ENCODE data around the gene SPATA31A7. TPM values are rescaled to one million over a fixed set of nuclear protein-coding genes. Genes with fewer than 3 reads are reported as not detected.
"Not testable (repeated sequence)": the region's sequence is repeated elsewhere in the genome, so short reads cannot be mapped to it uniquely, and the experiment has no call there.

SPATA31A7 gene
- total RNA-seq (not detected), polyA plus RNA-seq (not detected)
- long read RNA-seq, donor 1 = 0 reads
- long read RNA-seq, donor 2 = 0 reads

DNA sequence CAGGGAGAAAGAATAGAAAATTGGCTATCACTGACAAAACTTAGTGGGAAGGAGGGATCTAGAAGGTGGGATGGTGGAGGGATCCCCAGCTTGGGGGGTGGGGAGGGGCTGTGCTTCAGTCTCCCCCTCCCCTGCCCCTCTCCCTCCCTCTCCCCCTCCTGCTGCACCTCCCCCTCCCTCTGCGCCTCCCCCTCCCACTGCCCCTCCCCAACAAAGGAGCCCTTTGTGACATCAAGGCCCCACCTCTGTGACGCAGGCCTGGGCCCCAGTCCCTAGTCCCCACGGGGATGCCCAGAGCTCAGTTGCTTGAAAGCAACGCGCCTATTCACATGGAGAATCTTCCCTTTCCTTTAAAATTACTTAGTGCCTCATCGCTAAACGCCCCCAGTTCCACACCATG is at the start of gene SPATA31A7:
TSS of gene SPATA31A7 (plus strand) at position 301 of the 400 bp plus-strand sequence. CDS start at position 330, 29 bp downstream.
- H3K27me3 ChIP-seq (ENCODE audit: control insufficient read depth in 1 of 2, insufficient read depth in 2 of 2, low read length in 1 of 2); H3K4me1 ChIP-seq (ENCODE audit: control insufficient read depth in 1 of 2, insufficient read depth in 2 of 2, low read length in 2 of 2); DNase-seq; H3K9me3 ChIP-seq (ENCODE audit: control insufficient read depth, low read length); H3K36me3 ChIP-seq (ENCODE audit: control insufficient read depth in 1 of 2, insufficient read depth in 2 of 2, low read length in 1 of 2); ATAC-seq (ENCODE audit: low FRiP score); H3K4me3 ChIP-seq (ENCODE audit: low read length in 2 of 2); H3K27ac ChIP-seq (ENCODE audit: low read depth in 1 of 2, low read length in 2 of 2); intact Hi-C loops (cut with DNase I): not testable (repeated sequence)
- no CpG with 5 or more reads among the region's 7 CpGs for WGBS, 2 donors

DNA sequence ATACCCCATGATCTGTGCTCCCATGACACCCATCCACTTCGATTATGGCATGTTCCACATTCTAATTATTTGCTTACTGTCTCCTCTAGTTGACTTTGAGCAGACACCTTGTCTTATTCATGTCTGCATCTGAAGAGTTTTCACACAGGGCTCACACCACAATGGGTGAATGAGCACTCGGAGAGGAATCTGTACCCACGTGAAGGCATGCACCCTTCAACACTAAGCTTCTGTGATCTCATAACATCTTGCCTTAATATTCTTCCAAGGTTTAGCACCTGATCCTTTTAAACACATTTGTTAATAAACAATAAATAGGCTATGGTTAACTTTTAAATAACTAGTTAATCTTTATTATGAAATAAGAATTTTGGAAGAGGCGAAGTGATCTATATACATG is 36.6 kb downstream of the SPATA31A7 start:
- H3K9me3 ChIP-seq (ENCODE audit: control insufficient read depth, low read length); ATAC-seq (ENCODE audit: low FRiP score); H3K4me3 ChIP-seq (ENCODE audit: low read length in 2 of 2); H3K36me3 ChIP-seq (ENCODE audit: control insufficient read depth in 1 of 2, insufficient read depth in 2 of 2, low read length in 1 of 2); H3K27me3 ChIP-seq (ENCODE audit: control insufficient read depth in 1 of 2, insufficient read depth in 2 of 2, low read length in 1 of 2); H3K27ac ChIP-seq (ENCODE audit: low read depth in 1 of 2, low read length in 2 of 2); DNase-seq; intact Hi-C loops (cut with DNase I); H3K4me1 ChIP-seq (ENCODE audit: control insufficient read depth in 1 of 2, insufficient read depth in 2 of 2, low read length in 2 of 2): not testable (repeated sequence)
- WGBS, 2 donors = 90 to 100% methylated on average over 2 to 3 of the region's 4 CpGs
